GM10248 (cell line): ENCODE measurements around the gene YOD1.

Source experiments
- CTCF ChIA-PET: fragments of 300-600 bp; sonication (Branson Sonifier 250); formaldehyde crosslinking; extraction: SDS; loops from one replicate; lab custom pipeline; 2021; ENCODE audit warnings: antibody characterized with exemption; lab: Yijun Ruan, JAX
- POLR2A ChIA-PET: fragments of 350-650 bp; sonication (Branson Sonifier 250); formaldehyde crosslinking; extraction: SDS; loops from one replicate; lab custom pipeline; 2020; ENCODE audit warnings: antibody characterized with exemption; lab: Yijun Ruan, JAX
- DNase-seq: peaks from one replicate; pipeline ENCODE4 v3.0.0; 2012; ENCODE audit errors: extremely low spot score
- CTCF ChIP-seq: IDR thresholded peaks from 2 replicates; pipeline ENCODE4 v1.5.1; 2012; ENCODE audit warnings: mild to moderate bottlenecking, low read depth; ENCODE audit errors: extremely low read depth, missing control alignments, control extremely low read depth

The YOD1 gene

GRCh38 chr1:207018707-207019106 is 32.3 kb downstream of the YOD1 start:
- no peak for TF ChIP-seq CTCF
- CTCF ChIA-PET = interaction anchor here (1.1 to 10.7 kb wide), 4 partner anchors 14 to 284 kb away, joined by 3 to 60 read pairs (median 4); no protein-coding TSS in a partner anchor
- no peak for DNase-seq
- POLR2A ChIA-PET = no interaction called here

DNA sequence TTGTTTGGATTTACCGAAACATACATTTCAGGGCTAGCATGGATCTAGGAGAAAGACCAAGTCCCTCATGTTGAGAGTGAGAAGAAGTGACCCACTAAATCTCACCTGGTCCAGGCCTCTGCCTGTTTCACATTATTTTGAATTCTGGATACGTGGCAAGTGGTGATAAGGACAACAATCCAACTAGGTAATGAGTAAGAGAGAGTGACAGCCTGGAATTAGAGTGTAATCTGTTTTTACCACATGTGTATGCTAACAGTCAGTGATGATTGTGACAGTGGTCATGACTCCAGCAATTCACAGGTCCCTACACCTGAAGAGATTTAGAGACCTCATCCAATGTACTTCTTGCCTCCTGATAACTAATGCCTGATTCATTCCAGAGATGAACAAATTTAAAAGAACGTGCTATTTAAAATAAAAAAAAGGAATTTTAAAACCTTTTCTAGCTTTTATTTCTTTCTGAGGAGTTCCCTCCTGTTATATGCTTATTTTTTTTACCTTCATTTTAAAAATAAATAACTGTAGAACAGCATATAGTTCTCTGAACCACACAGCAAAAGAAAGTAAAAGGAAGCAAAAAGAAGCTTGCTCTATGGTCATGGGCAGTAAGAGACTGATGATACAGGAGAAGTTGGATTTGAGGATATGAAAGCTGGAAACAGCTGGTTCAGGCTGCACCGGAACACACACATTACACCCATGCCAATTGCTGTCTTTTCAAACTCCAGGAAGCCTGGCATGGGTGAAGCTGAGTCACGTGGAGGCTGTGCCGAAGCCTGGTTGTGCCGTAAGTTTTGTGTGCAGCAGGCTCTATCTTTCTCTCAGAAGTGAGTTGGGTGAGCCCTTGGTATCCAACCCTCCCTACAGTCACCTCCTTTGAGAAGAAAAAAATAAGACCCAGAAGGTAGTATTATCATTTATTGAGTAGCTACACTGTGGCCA is 33.1 kb downstream of the YOD1 start:
- TF ChIP-seq CTCF = no peak
- no peak for DNase-seq
- CTCF ChIA-PET = interaction anchor here (1.2 to 10.7 kb wide), 2 partner anchors 13 to 25 kb away, joined by 3 to 60 read pairs; no protein-coding TSS in a partner anchor
- POLR2A ChIA-PET = no interaction called here

GRCh38 chr1:207015791-207016190 is 35.2 kb downstream of the YOD1 start:
- no peak for TF ChIP-seq CTCF
- DNase-seq = no peak
- POLR2A ChIA-PET = no interaction called here
- CTCF ChIA-PET = interaction anchor here (1.3 to 3.8 kb wide), 5 partner anchors 10 to 34 kb away, joined by 3 to 22 read pairs (median 6); no protein-coding TSS in a partner anchor

- POLR2A ChIA-PET = no interaction called here
- TF ChIP-seq CTCF = no peak
- DNase-seq = no peak
- CTCF ChIA-PET = interaction anchor here (0.9 to 3.8 kb wide), 7 partner anchors 9 to 56 kb away, joined by 3 to 22 read pairs (median 6); no protein-coding TSS in a partner anchor
Measured at GRCh38 chr1:207014728-207015127, 36.3 kb downstream of the YOD1 start.

GRCh38 chr1:207013321-207014085 is 37.5 kb downstream of the YOD1 start:
- ChIA-PET POLR2A (no interaction called here), CTCF (interaction anchor here (0.7 to 3.8 kb wide), 5 partner anchors 8 to 35 kb away, joined by 3 to 22 read pairs (median 18); no protein-coding TSS in a partner anchor)
- no peak for DNase-seq
- no peak for TF ChIP-seq CTCF

DNA sequence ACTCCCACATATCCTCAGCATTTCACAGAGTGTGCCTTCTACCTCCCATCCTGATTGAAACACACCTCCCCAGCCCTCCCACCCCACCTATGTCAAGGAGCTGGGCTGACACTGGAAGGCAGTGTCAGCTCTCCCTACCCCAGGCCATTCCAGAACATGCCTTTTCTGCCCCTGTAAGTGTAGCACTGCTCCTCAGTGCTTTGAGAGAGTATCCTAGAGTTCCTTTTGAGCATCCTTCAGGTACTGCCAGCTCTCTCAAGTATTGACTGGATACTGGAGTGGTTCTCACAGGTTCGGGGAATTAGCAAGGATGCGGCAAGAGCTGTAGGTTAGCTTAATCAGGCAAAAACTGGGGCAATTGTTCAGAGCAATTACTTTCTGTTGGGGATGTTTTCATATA is 40.3 kb downstream of the YOD1 start:
- no peak for DNase-seq
- POLR2A ChIA-PET = interaction anchor here (0.6 kb wide), 1 partner anchor 19 kb away, joined by 3 read pairs; no protein-coding TSS in a partner anchor
- CTCF ChIA-PET = interaction anchor here (1.2 to 3.0 kb wide), 5 partner anchors 10 to 28 kb away, joined by 3 to 18 read pairs (median 6); no protein-coding TSS in a partner anchor
- TF ChIP-seq CTCF = no peak
